Ascending aorta (tissue), 2 donors: ENCODE results near the gene DIDO1. TPM values are rescaled to one million over a fixed set of nuclear protein-coding genes. Genes with fewer than 3 reads are reported as not detected.
"Not testable (repeated sequence)": the region's sequence is repeated elsewhere in the genome, so short reads cannot be mapped to it uniquely, and the experiment has no call there.

ENCODE experiments used
- DNase-seq, 2 donors: peaks; one replicate each; pipeline ENCODE4 v3.0.0-alpha.2; 2019; ENCODE audit warnings: low spot score in 2 of 2
- H3K27ac ChIP-seq, 2 donors: fragments of 200-600 bp; sonication (generic); one replicate each; pipeline ENCODE4 v1.5.1; 2016 to 2017; ENCODE audit warnings: mild to moderate bottlenecking in 1 of 2
- H3K27me3 ChIP-seq: fragments of 200-600 bp; sonication (generic); one replicate; pipeline ENCODE4 v1.5.1; 2017
- H3K36me3 ChIP-seq, 2 donors: fragments of 200-600 bp; sonication (generic); one replicate each; pipeline ENCODE4 v1.5.1; 2016
- H3K4me1 ChIP-seq, 2 donors: fragments of 200-600 bp; sonication (generic); one replicate each; pipeline ENCODE4 v1.5.1; 2016 to 2017; ENCODE audit warnings: mild to moderate bottlenecking in 1 of 2
- H3K4me3 ChIP-seq, 2 donors: fragments of 200-600 bp; sonication (generic); one replicate each; pipeline ENCODE4 v1.5.1; 2016 to 2017; ENCODE audit warnings: mild to moderate bottlenecking in 1 of 2
- H3K9me3 ChIP-seq, 2 donors: fragments of 200-600 bp; sonication (generic); one replicate each; pipeline ENCODE4 v1.5.1; 2016
- intact Hi-C: fragments of 100-400 bp; cut with DNase I; formaldehyde crosslinking; loops from one replicate; pipeline ENCODE4 v1.15.1; 2023
- total RNA-seq: library from RNA; depleted of rRNA; stranded (reverse); fragments of >200 nt; gene quantifications from one replicate; pipeline ENCODE4 v1.1.0, GENCODE V29; 2016
- TF ChIP-seq, protein P1 (sequence below), 3 experiments: fragments of 200-600 bp in 2 of 3; fragments of 450-650 bp in 1 of 3; sonication (generic) in 2 of 3; IDR thresholded peaks; one replicate each; pipeline ENCODE4 v1.5.1; 2016 to 2019; ENCODE audit warnings: antibody characterized with exemption in 3 of 3, mild to moderate bottlenecking in 1 of 3, moderate library complexity in 1 of 3

DIDO1 gene
- total RNA-seq, 1 donor from 2014 or later: 42.4 TPM

GRCh38 chr20:62873681-62874031 is 52.6 kb downstream of the DIDO1 start:
- H3K27ac ChIP-seq: not testable (repeated sequence)

GRCh38 chr20:62873280-62873679 is 53.0 kb downstream of the DIDO1 start:
- Histone ChIP-seq H3K27me3 (no peaks in the 10 kb centered on the region), H3K36me3 (no peaks in the 10 kb centered on the region), H3K9me3 (no peaks in the 10 kb centered on the region), H3K4me1 (peaks cover 9 to 14% of the 10 kb centered on the region in 2 donors), H3K4me3 (no peak overlapping the region), H3K27ac (no peak overlapping the region)
- no peak for DNase-seq
- intact Hi-C loops: loop anchor here (1.0 kb wide), 1 partner anchor 136 kb away; no protein-coding TSS in a partner anchor
- TF ChIP-seq, protein P1, sequence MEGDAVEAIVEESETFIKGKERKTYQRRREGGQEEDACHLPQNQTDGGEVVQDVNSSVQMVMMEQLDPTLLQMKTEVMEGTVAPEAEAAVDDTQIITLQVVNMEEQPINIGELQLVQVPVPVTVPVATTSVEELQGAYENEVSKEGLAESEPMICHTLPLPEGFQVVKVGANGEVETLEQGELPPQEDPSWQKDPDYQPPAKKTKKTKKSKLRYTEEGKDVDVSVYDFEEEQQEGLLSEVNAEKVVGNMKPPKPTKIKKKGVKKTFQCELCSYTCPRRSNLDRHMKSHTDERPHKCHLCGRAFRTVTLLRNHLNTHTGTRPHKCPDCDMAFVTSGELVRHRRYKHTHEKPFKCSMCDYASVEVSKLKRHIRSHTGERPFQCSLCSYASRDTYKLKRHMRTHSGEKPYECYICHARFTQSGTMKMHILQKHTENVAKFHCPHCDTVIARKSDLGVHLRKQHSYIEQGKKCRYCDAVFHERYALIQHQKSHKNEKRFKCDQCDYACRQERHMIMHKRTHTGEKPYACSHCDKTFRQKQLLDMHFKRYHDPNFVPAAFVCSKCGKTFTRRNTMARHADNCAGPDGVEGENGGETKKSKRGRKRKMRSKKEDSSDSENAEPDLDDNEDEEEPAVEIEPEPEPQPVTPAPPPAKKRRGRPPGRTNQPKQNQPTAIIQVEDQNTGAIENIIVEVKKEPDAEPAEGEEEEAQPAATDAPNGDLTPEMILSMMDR (IDR thresholded peaks at IDR 0.05): no peak

More at GRCh38 chr20:62873681-62874031, 52.6 kb downstream of the DIDO1 start:
- peak in 1 of 2 donors; percentile 87 for DNase-seq
- intact Hi-C loops: loop anchor here (1.0 kb wide), 1 partner anchor 136 kb away; no protein-coding TSS in a partner anchor
- H3K27me3 ChIP-seq, H3K36me3 ChIP-seq, H3K4me3 ChIP-seq, H3K9me3 ChIP-seq: not testable (repeated sequence)
- peaks cover 9 to 14% of the 10 kb centered on the region in 2 donors for H3K4me1 ChIP-seq
- TF ChIP-seq, protein P1 (IDR thresholded peaks at IDR 0.05): peak; percentile 67 to 72 (median 69)

DNA sequence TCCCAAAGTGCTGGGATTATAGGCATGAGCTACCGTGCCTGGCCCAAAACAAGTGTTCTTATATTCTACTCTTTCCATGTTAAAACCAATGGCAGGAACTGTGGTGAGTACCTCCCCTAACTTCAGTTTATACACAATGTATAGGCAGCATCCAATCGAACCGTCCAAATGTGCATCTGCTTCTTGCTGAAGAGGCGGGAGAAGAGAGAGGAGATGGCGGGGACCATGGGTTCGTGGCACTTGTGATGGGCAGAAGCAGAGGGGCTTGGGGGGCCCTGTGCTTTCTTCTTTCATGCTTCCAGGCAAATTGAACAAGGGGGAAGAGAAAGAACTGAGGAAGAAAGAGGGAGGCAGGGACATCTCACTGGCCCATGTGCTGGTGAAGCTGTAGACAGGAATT is 53.4 kb downstream of the DIDO1 start:
- Histone ChIP-seq H3K4me3 (no peak overlapping the region), H3K27me3 (no peaks in the 10 kb centered on the region), H3K9me3 (no peaks in the 10 kb centered on the region), H3K4me1 (peaks cover 9 to 14% of the 10 kb centered on the region in 2 donors), H3K27ac (no peak overlapping the region), H3K36me3 (no peaks in the 10 kb centered on the region)
- TF ChIP-seq, protein P1 (IDR thresholded peaks at IDR 0.05): no peak
- intact Hi-C loops: loop anchor here (1.0 kb wide), 1 partner anchor 136 kb away; no protein-coding TSS in a partner anchor
- no peak for DNase-seq

- Histone ChIP-seq H3K36me3 (no peaks in the 10 kb centered on the region), H3K4me3 (no peak overlapping the region), H3K27me3 (no peaks in the 10 kb centered on the region), H3K27ac (no peak overlapping the region), H3K9me3 (no peaks in the 10 kb centered on the region), H3K4me1 (peaks cover 7 to 13% of the 10 kb centered on the region in 2 donors)
- intact Hi-C loops: no loop called here
- no peak for DNase-seq
- TF ChIP-seq, protein P1 (IDR thresholded peaks at IDR 0.05): no peak
Observed at GRCh38 chr20:62872184-62872847, 54.0 kb downstream of the DIDO1 start.

DNA sequence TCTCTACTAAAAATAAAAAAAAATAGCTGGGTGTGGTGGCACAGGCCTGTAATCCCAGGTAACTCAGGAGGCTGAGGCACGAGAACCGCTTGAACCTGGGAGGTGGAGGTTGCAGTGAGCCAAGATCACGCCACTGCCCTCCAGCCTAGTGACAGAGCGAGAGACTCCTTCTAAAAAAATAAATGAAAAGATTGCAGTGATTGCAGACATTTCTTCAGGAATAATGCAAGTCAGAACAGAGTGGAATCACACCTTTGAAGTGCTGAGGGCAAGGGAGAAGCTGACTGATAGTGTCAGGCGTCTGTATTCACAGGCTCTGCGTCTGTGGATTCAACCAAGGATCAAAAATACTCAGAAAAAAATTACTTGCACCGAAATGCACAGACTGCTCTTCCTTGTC is 62.1 kb downstream of the DIDO1 start:
- no peak overlapping the region for H3K4me3 ChIP-seq
- H3K27me3 ChIP-seq: no peaks in the 10 kb centered on the region
- H3K4me1 ChIP-seq: peaks cover 4 to 7% of the 10 kb centered on the region in 2 donors
- H3K27ac ChIP-seq: no peak overlapping the region
- no peaks in the 10 kb centered on the region for H3K36me3 ChIP-seq
- TF ChIP-seq, protein P1 (IDR thresholded peaks at IDR 0.05): no peak
- intact Hi-C loops: loop anchor here (5.0 kb wide), 4 partner anchors 72 to 797 kb away; partner anchors contain the start of genes GID8, TAF4 and YTHDF1
- H3K9me3 ChIP-seq: no peaks in the 10 kb centered on the region
- no peak for DNase-seq
